K562 (cell line): ENCODE measurements around the gene JUN. TPM values are rescaled to one million over a fixed set of nuclear protein-coding genes. Genes with fewer than 3 reads are reported as not detected.
A peak's percentile ranks its signal among the peaks of the same experiment; 100 is the strongest.

ENCODE experiments used
- BRF2 ChIP-seq: IDR thresholded peaks from 3 replicates; pipeline ENCODE4 v1.6.1; 2011; ENCODE audit warnings: borderline replicate concordance, mild to moderate bottlenecking; ENCODE audit not compliant: insufficient read length, insufficient read depth
- C11orf30 ChIP-seq: fragments of 450-650 bp; IDR thresholded peaks from 2 replicates; pipeline ENCODE4 v1.6.1; 2016; ENCODE audit warnings: low read depth, mild to moderate bottlenecking
- DEAF1 ChIP-seq: fragments of 450-650 bp; formaldehyde crosslinking; IDR thresholded peaks from 2 replicates; pipeline ENCODE4 v1.4.0; 2020; ENCODE audit warnings: mild to moderate bottlenecking, moderate library complexity
- FOXA1 ChIP-seq: fragments of 450-650 bp; IDR thresholded peaks from 2 replicates; pipeline ENCODE4 v1.6.1; 2016; ENCODE audit warnings: mild to moderate bottlenecking, borderline replicate concordance
- KAT7 ChIP-seq: sonication (generic); formaldehyde crosslinking; IDR thresholded peaks from 2 replicates; pipeline ENCODE4 v1.8.0; 2022; ENCODE audit warnings: missing genetic modification reagents, mild to moderate bottlenecking, borderline replicate concordance
- KLF10 ChIP-seq: fragments of 250-450 bp; sonication (Bioruptor Pico); IDR thresholded peaks from 2 replicates; pipeline ENCODE4 v1.6.1; 2021; ENCODE audit warnings: matching md5 sums
- MAFF ChIP-seq: IDR thresholded peaks from 2 replicates; pipeline ENCODE4 v1.6.1; 2012; ENCODE audit warnings: low read length, improper control_type of control experiment
- MAFG ChIP-seq: fragments of 450-650 bp; conservative IDR thresholded peaks from 2 replicates; pipeline ENCODE4 v1.6.1; 2016; ENCODE audit warnings: missing genetic modification characterization, missing compliant biosample characterization
- MTA3 ChIP-seq: fragments of 450-650 bp; formaldehyde crosslinking; IDR thresholded peaks from 2 replicates; pipeline ENCODE4 v1.6.1; 2017; ENCODE audit warnings: mild to moderate bottlenecking, borderline replicate concordance
- PHTF2 ChIP-seq: fragments of 250-450 bp; sonication (Bioruptor Pico); IDR thresholded peaks from 2 replicates; pipeline ENCODE4 v1.5.0; 2021; ENCODE audit warnings: mild to moderate bottlenecking
- POLR2A ChIP-seq: fragments of 450-650 bp; conservative IDR thresholded peaks from 2 replicates; pipeline ENCODE4 v1.6.1; 2016
- PTBP1 ChIP-seq: fragments of 200-400 bp; formaldehyde crosslinking; IDR thresholded peaks from 2 replicates; pipeline ENCODE4 v1.6.1; 2017; ENCODE audit warnings: low read depth, low read length
- RAD51 ChIP-seq: fragments of 450-650 bp; IDR thresholded peaks from 2 replicates; pipeline ENCODE4 v1.7.1; 2016; ENCODE audit warnings: low read depth, mild to moderate bottlenecking, borderline replicate concordance
- RHOXF2B ChIP-seq: fragments of 250-450 bp; sonication (Bioruptor Pico); conservative IDR thresholded peaks from 2 replicates; pipeline ENCODE4 v1.5.1; 2021
- SIN3A ChIP-seq, 2 experiments: fragments of 150-350 bp in 1 of 2; IDR thresholded peaks; 2 replicates each; pipeline ENCODE4 v1.6.1; 2011 to 2016; ENCODE audit warnings: borderline replicate concordance in 2 of 2, low read depth in 2 of 2, low read length in 2 of 2, mild to moderate bottlenecking in 2 of 2, moderate library complexity in 2 of 2; ENCODE audit not compliant: control insufficient read depth in 1 of 2
- SRF ChIP-seq, 2 experiments: fragments of 250-450, 450-650 bp in 1 of 2; sonication (Bioruptor Pico) in 1 of 2; sonication (generic) in 1 of 2; formaldehyde crosslinking; IDR thresholded peaks; 2 replicates each; pipeline versions ENCODE4 v1.5.0 to v1.5.1; 2020 to 2022; ENCODE audit warnings: mild to moderate bottlenecking in 1 of 2, missing genetic modification reagents in 1 of 2
- ZNF134 ChIP-seq: fragments of 250-450 bp; sonication (Bioruptor Pico); conservative IDR thresholded peaks from 2 replicates; pipeline ENCODE4 v1.4.0; 2020
- ZSCAN32 ChIP-seq: fragments of 450-650 bp; formaldehyde crosslinking; IDR thresholded peaks from 2 replicates; pipeline ENCODE4 v1.4.0; 2020; ENCODE audit warnings: mild to moderate bottlenecking, moderate library complexity
- ZZZ3 ChIP-seq: fragments of 450-650 bp; IDR thresholded peaks from 2 replicates; pipeline ENCODE4 v1.6.1; 2016; ENCODE audit warnings: antibody characterized with exemption, mild to moderate bottlenecking, moderate library complexity
- polyA plus RNA-seq, 8 experiments: library from polyadenylated mRNA; depleted of rRNA in 4 of 8; stranded (reverse) in 5 of 8; unstranded in 3 of 8; fragments of >200 nt; fragmentation: Nextera tagmentation in 2 of 8; fragmentation: Illumina TruSeq in 1 of 8; extraction: Ambion mirVana in 2 of 8; extraction: Trizol in 1 of 8; gene quantifications; 2 replicates each; pipeline versions ENCODE4 v1.2.1 to v1.2.3, GENCODE V29; 2011 to 2014; ENCODE audit warnings: inconsistent platforms in 1 of 8, missing spikeins in 1 of 8
- total RNA-seq, 7 experiments: library from RNA; depleted of rRNA in 6 of 7; stranded (reverse); fragments of >200 nt in 6 of 7; fragmentation: Illumina TruSeq in 2 of 7; extraction: Trizol in 2 of 7; gene quantifications; 2 replicates each; pipeline versions ENCODE4 v1.2.1 to v1.2.3, GENCODE V29; 2011 to 2021; ENCODE audit warnings: low replicate concordance in 1 of 7

Gene JUN
- total and polyA plus RNA-seq, 9 of the 15 experiments (the other 6 are each of a cell fraction or from before 2014, with no cell fraction given) = 0.32 to 23.4 (median 4.0) TPM

- TF ChIP-seq DEAF1 (no peak), ZNF134 (CRISPR knock-in tag) (no peak), POLR2A (peak; percentile 58), SRF (CRISPR knock-in tag; IDR thresholded peaks at IDR 0.05) (peak in 1 of 2 experiments; percentile 88; a peak in 2 of 4 replicates), ZZZ3 (no peak), PTBP1 (no peak), PHTF2 (CRISPR knock-in tag) (no peak), FOXA1 (no peak), KAT7 (CRISPR knock-in tag) (no peak), MAFG (tag) (peak; percentile 84), MAFF (peak; percentile 87), RHOXF2B (CRISPR knock-in tag) (no peak), MTA3 (0 out of 2 replicates have a peak, but pooled peaks have one; percentile 57), RAD51 (no peak), ZSCAN32 (CRISPR knock-in tag) (no peak; the same call in 1 of the 2 replicates), KLF10 (CRISPR knock-in tag) (no peak), C11orf30 (peak; percentile 86), SIN3A (IDR thresholded peaks at IDR 0.05; ENCODE audit: borderline replicate concordance in 2 of 2, control insufficient read depth in 1 of 2, low read depth in 2 of 2, low read length in 2 of 2) (peak in 1 of 2 experiments; percentile 54; a peak in 1 of 4 replicates), BRF2 (no peak)
Measured at GRCh38 chr1:58779801-58780382, 4.0 kb downstream of the JUN start (continued).
